ENCODE results near the gene ANKLE1.

The ANKLE1 gene

DNA sequence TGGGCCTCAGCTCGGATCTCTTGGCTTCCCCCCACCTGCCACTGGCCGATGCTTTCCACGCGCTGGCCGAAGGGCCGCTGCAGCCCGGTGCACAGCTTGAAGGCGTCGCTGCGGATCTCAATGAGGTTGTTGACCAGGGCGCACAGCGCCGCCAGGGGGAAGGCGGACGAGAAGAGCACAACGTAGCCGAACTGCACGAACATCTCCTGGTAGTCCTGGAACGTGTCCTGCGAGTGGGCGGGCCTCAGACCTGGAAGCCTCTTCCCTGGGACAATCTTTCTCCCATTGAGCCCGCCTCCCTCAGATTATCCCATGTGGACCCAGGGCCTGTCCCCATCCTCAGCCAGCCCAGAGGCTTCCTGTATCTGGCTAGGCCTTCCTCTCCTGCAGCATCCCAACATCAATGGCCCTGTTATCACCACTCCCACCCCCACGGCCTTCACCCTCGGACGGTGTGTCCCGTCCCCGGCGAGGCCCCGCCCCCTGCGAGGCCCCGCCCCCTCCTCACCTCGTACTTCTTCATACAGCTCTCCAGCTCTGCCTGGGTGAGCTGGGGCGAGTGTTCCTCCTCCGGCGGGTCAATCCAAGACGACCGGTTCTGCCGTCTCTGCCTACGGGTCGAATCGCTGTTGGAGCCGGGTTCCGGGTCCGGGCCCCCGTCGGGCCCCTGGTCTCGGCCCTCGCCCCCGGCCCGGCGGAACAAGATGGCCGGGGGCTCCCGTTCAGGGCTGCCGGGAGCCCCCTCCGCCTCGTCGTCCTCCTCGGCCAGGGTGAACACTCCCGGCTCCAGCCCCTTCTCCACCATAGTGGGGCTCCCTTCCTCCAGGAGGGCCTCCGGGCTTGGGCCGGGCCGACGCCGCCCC is 46.2 kb downstream of the ANKLE1 start:
- DNase-seq, result peak; percentile 43

DNA sequence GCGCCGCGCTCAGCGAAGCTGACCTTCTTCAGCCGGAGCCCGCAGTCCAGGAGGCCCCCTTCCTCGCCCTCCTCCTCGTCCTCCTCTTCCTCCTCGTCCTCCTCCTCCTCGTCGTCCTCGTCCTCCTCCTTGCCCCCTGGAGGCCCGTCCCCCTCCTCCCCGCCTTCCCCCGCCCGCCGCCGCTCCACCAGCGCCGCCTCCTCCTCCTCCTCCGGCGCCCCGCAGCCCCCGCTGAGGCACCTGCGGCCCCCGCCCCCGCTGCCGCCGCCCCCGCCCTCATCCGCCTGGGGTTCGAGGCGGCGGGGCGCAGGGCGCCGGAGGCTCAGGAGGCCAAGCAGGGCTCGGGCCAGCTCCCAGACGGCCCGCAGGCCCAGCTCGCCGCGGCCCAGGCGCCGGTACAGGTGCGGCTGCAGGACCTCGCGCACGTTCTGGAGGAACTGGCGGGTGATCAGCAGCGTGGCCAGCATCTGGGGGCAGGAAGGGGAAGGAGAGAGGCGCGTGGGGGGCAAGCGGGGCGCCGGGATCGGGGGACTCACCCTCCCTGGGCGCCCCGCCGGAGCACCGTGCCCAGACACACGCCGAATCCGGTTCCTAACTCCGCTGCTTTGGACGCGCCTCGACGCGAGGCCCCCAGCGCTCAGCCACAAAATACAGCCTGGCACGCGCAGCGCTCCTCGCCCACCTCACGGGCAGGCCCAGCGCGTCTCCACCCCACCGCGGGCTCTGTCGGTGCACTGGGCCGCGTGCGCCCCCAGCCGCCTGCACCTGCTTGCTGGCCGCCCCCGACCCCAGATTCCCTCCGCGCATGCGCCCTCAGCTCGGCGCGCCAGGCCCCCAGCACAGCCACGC is 47.0 kb downstream of the ANKLE1 start:
- no peak for DNase-seq

DNA sequence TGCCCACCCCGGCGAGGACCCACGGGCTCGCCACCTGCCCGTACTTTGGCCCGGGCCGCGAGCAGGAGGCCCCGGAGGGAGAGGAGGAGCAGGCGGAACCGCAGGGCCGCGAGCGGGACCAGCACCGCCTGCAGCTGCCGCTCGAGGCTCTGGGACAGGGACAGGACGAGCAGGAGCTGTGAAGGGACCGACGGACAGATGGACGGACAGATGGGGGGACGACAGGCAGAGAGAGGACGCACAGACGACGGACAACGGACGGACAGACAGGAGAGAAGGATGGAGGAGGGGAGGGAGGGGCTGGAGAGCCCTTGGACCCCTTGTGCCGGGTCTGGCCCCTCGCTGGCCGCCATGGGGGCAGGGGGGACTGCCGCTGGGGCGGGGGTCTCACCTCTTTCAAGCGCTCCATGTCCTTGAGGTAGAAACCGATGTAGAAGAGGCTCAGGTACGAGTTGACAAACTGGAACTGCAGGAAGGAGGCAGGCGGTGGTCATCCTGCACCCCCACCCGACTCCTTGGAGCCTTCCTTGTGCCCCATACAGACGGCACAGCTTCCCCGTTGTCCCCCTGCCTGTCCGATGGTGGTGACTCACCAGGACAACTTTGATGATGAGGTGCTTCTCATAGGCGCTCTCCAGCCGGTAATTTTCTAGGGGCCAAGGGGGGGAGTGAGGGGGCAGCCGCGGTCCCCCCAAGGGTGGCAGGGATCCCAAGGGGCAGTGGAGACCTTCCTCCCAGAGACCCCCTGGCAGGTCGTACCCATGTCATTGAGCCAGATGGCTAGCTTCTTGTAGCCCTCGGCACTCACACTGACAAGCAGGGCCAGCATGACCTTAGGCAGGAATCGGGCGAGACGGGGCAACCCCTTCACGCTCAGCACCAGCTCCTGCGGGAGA is 47.9 kb downstream of the ANKLE1 start:
- no peak for DNase-seq

DNA sequence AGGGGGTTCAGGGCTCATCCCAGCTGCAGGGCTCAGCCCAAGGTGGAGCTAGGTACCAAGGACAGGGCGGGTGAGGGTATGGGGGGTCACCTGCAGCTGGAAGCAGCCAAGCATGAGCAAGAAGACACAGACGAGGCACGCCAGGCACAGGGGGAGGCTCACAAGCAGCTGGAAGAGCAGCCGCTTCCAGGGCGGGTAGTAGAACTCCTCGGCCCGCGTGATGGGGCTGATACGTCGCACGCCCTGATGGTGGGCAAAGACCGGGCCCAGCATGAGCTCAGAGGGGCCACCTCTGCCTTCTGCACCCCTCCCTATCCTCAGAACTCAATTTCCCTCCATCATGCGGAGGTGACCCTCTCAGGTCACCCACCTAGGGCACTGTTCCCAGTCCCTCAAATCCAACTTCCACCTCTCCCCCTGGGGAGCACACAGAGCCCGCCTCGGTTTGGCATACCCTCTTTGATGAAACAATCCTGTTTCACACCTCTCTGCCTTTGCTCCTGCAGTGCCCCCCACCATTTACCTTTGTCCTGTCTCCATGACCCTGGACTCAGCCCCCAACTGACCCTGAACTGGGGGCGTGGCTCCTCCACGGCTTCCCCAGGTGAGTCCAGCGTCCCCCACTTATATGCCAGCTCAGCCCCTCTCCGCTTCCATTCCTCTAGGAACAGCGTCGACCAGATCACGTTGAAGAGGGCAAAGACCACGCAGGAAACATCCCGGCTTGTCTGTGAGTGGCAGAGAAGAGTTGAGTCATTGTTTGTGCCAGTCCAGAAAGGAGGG is 48.8 kb downstream of the ANKLE1 start:
- no peak for DNase-seq

DNA sequence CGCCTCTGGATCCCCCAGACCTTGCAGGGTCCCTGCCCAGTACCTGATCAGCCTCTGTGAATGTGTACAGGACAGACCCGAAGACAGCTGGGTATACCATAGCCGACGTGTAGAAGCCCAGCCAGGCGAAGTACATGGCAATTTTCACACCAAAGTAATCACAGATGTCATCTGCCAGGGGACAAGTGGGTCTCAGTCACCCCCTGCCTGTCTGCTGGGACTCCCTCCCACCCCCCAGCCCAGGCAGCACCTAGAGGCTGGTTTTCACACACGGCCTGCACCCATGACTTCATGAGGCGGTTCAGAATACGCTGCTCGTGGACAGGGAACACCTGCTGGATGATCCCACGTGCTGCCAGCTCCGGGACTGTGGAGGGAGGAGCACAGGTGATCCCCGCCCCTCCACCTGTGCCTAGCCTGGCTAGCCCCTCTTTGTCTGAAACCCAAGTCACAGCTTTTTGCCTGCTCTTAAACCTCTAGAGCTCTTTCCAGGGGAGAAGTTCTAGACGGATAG is 49.4 kb downstream of the ANKLE1 start:
- DNase-seq, result no peak

DNA sequence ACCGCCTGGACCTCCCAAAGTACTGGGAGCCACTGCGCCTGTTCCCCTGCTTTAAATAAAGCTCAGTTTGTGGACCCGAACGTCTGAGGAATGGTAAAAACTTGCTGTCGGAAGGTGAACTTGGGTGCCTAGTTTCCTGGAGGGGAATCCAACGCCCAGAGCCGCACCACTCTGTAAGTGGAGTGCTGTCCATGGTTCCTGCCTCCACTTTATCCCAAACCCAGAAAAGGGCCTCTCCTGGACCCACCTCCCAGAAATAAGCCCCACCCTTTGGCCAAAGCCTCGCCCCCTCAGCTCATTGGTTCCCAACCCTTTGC is 50.6 kb downstream of the ANKLE1 start:
- no peak for DNase-seq

DNA sequence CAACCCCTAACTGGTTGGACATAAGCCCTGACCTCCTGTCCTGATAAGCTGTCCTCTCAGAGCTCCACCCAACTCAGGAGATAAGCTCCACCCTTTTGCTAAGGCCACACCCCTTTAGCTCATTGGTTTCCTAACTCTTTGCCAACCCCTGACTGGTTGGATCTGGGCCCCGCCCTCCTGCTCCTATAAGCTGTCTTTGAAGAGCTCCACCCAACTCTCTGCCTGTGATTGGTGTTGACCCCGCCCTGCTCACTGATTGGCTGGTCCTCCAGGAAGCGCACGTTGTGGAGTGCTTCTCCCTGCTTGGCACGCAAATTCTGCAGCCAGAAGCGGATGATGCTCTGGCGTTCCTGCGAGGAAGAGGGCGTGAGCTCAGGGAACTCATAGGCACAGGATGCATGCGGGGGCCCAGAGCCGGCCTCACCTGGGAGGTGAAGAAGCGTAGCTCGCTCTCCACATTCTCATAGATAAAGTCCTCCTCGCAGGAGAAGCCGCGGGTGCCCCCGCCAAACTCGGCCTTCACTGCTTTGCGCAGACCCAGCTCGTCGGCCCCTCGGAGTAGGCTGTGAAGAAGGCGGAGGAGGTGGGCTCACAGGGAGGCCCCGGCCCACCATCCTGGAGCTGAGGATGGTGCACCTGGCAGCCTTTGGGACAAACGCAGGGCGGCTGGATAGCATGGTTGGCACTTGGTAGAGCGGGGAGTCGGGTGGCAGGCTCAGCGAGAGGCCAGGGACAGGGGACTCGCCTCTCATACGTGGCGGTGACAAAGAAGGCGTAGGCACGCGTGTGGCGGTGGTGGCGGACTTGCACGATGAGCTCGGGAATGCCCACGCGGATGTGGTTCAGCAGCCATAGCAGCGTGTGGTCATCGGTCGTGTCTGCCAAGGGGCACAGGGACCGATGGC is 51.2 kb downstream of the ANKLE1 start:
- DNase-seq, result peak; percentile 41

DNA sequence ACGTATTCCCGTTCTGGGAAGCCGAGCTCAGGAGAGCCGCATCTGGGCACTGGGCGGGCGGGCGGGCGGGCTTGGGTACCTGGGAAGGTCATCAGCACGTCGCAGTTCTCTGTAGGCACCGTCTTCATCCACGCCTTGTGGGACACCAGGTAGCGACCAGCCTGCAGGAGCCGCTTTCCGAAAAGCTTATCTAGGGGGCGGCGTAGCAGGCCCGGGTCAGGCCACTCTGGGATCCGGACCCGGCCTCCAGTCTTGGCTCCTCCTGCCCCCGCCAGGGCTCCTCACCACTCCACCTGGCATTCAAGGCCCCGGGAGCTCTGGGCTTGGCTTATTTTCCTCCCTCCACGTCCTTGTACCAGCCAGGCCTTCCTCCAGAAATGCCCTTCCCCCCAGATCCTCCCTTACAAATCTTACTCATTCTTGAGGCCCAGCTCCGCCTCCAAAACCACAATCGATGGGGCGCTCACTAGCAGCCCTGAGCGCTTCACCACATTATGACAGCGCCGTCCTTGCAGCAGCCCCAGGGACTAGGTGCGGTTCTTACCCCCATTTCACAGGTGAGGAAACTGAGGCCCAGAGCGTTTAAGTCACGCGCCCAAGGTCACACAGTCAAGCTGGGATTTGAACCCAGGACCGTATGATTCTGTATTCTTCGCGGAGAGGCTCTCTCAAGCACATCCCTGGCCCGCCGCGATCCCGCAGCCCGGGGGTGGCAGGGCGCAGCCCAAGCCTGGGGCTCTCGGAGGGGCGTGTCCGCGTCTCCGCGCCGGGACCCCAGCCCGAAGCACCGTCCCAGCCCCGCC is 52.1 kb downstream of the ANKLE1 start:
- DNase-seq, result peak; percentile 75

DNA sequence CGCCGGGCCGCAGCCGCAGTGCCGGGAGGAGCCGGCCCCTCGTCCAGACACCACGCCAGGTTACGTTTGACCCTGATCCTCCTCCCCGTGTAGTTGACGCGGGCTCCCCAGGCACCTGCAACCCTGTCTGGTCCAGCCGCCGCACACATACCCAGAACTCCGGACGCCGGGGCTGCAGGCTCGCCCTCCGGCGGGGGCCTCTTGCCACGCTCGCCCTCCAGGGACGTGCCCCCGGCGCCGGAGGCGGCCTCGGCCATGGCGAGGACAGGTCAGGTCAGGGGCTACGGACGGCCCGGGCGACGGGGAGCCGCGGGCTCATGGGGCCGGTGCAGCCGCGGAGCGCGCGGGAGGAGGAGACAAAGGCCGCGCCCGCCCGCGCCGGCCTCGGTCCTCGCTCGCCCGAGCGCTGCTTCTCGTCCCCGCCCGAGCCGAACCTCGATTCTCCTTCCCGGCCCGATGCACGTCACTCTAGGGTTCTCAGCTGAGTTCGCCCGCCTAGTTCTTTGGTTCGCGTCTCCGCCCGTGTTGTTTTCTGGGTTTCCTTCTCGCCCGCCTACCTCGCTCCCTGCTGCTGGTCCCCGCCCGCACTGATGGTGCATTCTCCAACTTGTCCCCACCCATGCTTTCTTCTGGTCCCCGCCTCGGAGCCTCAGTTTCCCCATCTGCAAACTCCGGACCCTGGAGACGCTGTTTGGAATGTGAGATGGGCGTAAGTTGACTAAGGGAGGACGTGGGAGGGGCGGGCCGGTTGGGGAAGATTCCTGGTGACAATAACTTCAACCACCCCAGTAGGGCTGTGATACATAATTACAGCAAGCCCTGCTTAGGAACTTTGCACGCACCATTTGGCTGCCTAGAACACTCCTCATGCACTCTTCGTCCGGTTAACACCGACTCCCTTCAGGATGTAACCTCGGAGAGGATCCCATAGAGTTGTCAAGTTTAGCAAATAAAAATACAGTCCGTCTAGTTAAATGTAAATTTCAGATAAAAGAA is 53.0 kb downstream of the ANKLE1 start, which contains the start of gene ANO8:
Gene ANO8 (minus strand): TSS at position 442 of the 996 bp plus-strand sequence. CDS start 185 bp downstream, at position 257.
- DNase-seq, result peak; percentile 96

DNA sequence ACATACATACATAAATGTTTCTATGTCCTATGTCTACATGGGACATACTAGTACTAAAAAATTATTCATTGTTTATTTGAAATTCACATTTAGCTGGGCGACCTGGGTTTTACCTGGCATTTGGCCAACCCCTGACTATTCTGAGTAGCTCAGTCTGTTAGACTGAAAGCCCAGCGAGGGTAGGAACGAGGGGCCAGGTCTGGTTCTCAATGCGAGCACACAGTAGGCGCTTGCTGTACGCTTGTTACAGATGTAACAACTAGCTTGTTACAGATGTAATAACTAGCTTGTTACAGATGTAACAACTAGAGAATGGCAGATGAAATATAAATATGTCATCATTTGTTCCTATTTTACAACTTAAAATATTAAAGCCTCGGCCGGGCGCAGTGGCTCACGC is 53.9 kb downstream of the ANKLE1 start:
- no peak for DNase-seq

Data from suppressor macrophage treated with lipopolysaccharide for 4 hours (primary cell).